ENCODE results near the gene FCER1G.

The FCER1G gene

DNA sequence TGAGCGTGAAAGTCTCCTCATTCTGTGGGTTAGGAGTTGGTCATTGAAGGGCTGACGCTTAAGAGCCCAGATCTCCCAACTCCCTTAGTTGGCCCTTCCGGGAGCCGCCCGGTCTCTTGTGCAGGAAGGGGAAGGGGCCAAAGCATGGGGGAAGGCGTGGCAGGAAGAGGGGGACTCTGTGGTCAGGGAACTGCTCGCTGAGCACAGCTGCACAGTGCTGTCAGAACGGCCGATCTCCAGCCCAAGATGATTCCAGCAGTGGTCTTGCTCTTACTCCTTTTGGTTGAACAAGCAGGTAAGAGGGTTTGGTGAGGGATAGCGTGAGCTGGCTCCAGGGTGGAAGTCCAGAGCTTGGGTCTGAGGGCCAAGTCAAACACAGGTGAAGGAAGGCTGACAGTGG is at the start of gene FCER1G:
TSS of gene FCER1G (plus strand) at position 220 of the 400 bp plus-strand sequence. CDS start at position 247, 27 bp downstream.
- no peaks in the 10 kb centered on the region for H3K27me3 Mint-ChIP-seq (ENCODE audit: low read depth)
- H3K4me3 Mint-ChIP-seq = peak within 1 kb of the TSS; percentile 51
- H3K27ac Mint-ChIP-seq = peak within 1 kb of the TSS; percentile 21
- H3K36me3 Mint-ChIP-seq (ENCODE audit: low read depth) = peaks cover 40% of the 10 kb centered on the region
- H3K9me3 Mint-ChIP-seq = no peaks in the 10 kb centered on the region
- H3K4me1 Mint-ChIP-seq (ENCODE audit: low read depth) = peaks cover 30% of the 10 kb centered on the region
- DNase-seq (ENCODE audit: low spot score) = no peak

DNA sequence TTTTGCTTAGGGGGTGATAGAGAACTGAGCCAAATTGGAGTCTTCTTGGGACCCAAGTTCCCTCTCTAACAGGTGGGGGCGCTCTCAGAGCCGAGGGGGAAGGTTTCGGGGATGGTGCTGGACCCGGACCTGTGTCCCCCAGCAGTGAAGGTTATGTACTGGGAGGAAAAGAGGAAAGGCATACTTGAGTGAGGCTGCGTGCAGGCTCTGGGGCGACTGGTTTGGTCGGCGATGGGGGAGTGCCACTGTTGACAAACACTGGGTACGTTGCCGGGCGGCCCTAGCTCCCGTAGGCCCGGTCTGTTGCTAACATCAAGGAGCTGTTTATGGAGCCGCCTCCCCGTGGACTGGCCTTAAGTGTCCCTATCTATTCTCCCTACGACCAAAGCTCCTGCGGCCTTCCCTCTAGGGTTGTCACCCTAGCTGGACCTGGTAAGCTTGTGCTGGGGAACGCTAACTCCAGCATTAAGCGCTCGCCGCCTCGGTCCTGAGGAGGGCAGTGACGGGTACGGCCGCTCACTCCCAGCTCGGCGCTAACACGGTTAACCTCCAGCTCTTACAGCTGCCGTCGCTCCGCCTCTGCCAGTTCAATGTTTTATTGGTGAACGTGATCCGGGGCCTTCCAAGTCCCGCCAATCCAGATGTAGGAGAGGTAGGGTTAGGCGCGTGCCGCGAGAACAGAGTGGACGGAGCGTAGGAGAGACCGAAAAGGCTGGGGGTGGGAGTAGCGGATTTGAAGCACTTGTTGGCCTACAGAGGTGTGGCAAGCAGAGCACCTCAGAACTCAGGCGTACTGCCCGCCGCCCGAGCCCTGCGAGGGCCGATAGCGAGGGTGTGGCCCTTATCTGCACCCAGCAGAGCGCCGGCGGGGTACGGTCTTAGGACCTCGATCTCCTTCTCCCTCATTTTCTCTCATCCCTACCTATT is 49.1 kb upstream of the FCER1G start, which contains the start of gene PPOX:
TSS of gene PPOX (plus strand) at position 685 of the 927 bp plus-strand sequence. CDS start 422 bp downstream, outside the sequence.
- Mint-ChIP-seq H3K27me3 (ENCODE audit: low read depth) (no peaks in the 10 kb centered on the region), H3K4me3 (peak within 1 kb of the TSS; percentile 93), H3K9me3 (no peaks in the 10 kb centered on the region), H3K27ac (peak within 1 kb of the TSS; percentile 99), H3K4me1 (ENCODE audit: low read depth) (peaks cover 25% of the 10 kb centered on the region), H3K36me3 (ENCODE audit: low read depth) (peaks cover 43% of the 10 kb centered on the region)
- peak; percentile 96 for DNase-seq (ENCODE audit: low spot score)

DNA sequence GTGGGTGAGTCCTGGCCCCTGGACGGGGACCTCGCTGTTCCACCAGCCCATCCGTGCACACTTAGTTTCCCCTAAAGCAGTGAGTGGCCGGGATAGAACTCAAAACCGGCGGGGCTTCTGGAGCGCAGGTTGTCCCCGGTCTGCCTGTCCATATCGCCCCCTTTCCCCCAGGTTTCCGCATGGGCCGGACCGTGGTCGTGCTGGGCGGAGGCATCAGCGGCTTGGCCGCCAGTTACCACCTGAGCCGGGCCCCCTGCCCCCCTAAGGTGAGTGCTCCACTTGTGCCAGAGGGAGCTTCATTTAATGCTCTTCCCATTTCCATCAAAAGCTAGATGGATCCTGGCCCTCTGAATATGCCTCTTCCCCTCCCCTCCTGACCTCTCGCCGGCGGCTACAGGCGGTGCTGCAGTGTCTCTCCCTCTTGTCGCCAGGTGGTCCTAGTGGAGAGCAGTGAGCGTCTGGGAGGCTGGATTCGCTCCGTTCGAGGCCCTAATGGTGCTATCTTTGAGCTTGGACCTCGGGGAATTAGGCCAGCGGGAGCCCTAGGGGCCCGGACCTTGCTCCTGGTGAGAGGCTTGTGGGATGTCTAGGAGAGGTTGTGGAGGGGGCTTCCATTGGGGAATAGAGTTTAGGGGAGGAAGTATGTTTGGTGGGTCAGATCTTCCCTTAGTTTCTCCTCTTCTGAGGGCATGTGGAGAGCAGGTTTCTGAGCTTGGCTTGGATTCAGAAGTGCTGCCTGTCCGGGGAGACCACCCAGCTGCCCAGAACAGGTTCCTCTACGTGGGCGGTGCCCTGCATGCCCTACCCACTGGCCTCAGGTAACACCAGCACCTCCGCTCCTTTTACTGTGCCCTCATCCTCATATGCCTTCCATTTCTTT is 48.2 kb upstream of the FCER1G start:
- Mint-ChIP-seq H3K4me1 (ENCODE audit: low read depth) (peaks cover 18% of the 10 kb centered on the region), H3K4me3 (peak overlapping the region; percentile 93)
- no peak for DNase-seq (ENCODE audit: low spot score)

DNA sequence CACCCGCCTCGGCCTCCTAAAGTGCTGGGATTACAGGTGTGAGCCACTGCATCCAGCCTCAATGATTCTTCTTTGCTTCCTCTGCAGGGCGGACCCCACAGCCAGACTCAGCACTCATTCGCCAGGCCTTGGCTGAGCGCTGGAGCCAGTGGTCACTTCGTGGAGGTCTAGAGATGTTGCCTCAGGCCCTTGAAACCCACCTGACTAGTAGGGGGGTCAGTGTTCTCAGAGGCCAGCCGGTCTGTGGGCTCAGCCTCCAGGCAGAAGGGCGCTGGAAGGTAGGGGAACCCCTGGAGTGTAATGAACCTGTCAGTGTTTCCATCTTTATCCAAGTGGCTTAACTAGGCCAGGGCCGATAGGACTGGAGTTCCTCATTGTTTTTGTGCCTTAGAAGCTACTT is 46.2 kb upstream of the FCER1G start:
- Mint-ChIP-seq H3K27ac (no peak overlapping the region), H3K4me1 (ENCODE audit: low read depth) (peaks cover 19% of the 10 kb centered on the region), H3K27me3 (ENCODE audit: low read depth) (no peaks in the 10 kb centered on the region), H3K9me3 (no peaks in the 10 kb centered on the region), H3K4me3 (no peak overlapping the region), H3K36me3 (ENCODE audit: low read depth) (peaks cover 48% of the 10 kb centered on the region)
- DNase-seq (ENCODE audit: low spot score) = no peak

More for the DNA sequence above, 48.2 kb upstream of the FCER1G start:
- no peaks in the 10 kb centered on the region for H3K9me3 Mint-ChIP-seq
- H3K27me3 Mint-ChIP-seq (ENCODE audit: low read depth) = no peaks in the 10 kb centered on the region
- peak overlapping the region; percentile 99 for H3K27ac Mint-ChIP-seq
- H3K36me3 Mint-ChIP-seq (ENCODE audit: low read depth) = peaks cover 44% of the 10 kb centered on the region

- Mint-ChIP-seq H3K4me1 (ENCODE audit: low read depth) (peaks cover 22% of the 10 kb centered on the region), H3K36me3 (ENCODE audit: low read depth) (peaks cover 57% of the 10 kb centered on the region), H3K27ac (no peak overlapping the region), H3K4me3 (no peak overlapping the region), H3K9me3 (no peaks in the 10 kb centered on the region), H3K27me3 (ENCODE audit: low read depth) (no peaks in the 10 kb centered on the region)
- no peak for DNase-seq (ENCODE audit: low spot score)
These were observed 43.9 kb upstream of the FCER1G start for GRCh38 chr1:161171191-161171590.

GRCh38 chr1:161171696-161172095 is 43.4 kb upstream of the FCER1G start:
- Mint-ChIP-seq H3K9me3 (no peaks in the 10 kb centered on the region), H3K27me3 (ENCODE audit: low read depth) (no peaks in the 10 kb centered on the region), H3K36me3 (ENCODE audit: low read depth) (peaks cover 59% of the 10 kb centered on the region), H3K4me1 (ENCODE audit: low read depth) (peaks cover 27% of the 10 kb centered on the region), H3K4me3 (no peak overlapping the region), H3K27ac (no peak overlapping the region)
- no peak for DNase-seq (ENCODE audit: low spot score)

- no peak for DNase-seq (ENCODE audit: low spot score)
- H3K27me3 Mint-ChIP-seq (ENCODE audit: low read depth) = no peaks in the 10 kb centered on the region
- no peak overlapping the region for H3K27ac Mint-ChIP-seq
- no peak overlapping the region for H3K4me3 Mint-ChIP-seq
- H3K9me3 Mint-ChIP-seq = no peaks in the 10 kb centered on the region
- peaks cover 62% of the 10 kb centered on the region for H3K36me3 Mint-ChIP-seq (ENCODE audit: low read depth)
- peaks cover 22% of the 10 kb centered on the region for H3K4me1 Mint-ChIP-seq (ENCODE audit: low read depth)
These were observed 42.7 kb upstream of the FCER1G start for GRCh38 chr1:161172349-161172748.

- DNase-seq (ENCODE audit: low spot score) = no peak
- H3K9me3 Mint-ChIP-seq = no peaks in the 10 kb centered on the region
- peaks cover 27% of the 10 kb centered on the region for H3K4me1 Mint-ChIP-seq (ENCODE audit: low read depth)
- H3K27me3 Mint-ChIP-seq (ENCODE audit: low read depth) = no peaks in the 10 kb centered on the region
- peaks cover 62% of the 10 kb centered on the region for H3K36me3 Mint-ChIP-seq (ENCODE audit: low read depth)
- no peak overlapping the region for H3K4me3 Mint-ChIP-seq
- no peak overlapping the region for H3K27ac Mint-ChIP-seq
These were observed 42.2 kb upstream of the FCER1G start for GRCh38 chr1:161172776-161173376.

DNA sequence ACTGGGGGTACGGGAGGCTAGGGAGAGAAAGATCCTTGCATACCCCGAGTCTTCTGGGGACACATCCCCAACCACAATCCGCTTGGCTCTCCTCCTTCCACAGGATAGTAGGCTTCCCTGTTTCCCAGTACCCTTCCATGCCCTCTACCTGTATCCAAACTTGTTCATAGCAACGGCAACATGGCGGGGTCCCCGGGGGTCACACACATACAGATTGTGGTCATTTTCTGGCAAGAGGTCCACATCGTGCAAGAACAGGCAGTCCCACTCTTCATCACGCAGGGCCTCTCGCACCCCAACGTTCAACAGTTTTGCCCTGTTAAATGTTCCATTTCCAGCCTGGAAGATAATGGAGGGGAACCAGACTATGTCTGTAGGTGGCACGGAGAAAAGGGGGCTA is 41.4 kb upstream of the FCER1G start:
- peak overlapping the region; percentile 13 for H3K27ac Mint-ChIP-seq
- DNase-seq (ENCODE audit: low spot score) = no peak
- peaks cover 58% of the 10 kb centered on the region for H3K36me3 Mint-ChIP-seq (ENCODE audit: low read depth)
- no peaks in the 10 kb centered on the region for H3K27me3 Mint-ChIP-seq (ENCODE audit: low read depth)
- peaks cover 28% of the 10 kb centered on the region for H3K4me1 Mint-ChIP-seq (ENCODE audit: low read depth)
- no peaks in the 10 kb centered on the region for H3K9me3 Mint-ChIP-seq
- H3K4me3 Mint-ChIP-seq = no peak overlapping the region

DNA sequence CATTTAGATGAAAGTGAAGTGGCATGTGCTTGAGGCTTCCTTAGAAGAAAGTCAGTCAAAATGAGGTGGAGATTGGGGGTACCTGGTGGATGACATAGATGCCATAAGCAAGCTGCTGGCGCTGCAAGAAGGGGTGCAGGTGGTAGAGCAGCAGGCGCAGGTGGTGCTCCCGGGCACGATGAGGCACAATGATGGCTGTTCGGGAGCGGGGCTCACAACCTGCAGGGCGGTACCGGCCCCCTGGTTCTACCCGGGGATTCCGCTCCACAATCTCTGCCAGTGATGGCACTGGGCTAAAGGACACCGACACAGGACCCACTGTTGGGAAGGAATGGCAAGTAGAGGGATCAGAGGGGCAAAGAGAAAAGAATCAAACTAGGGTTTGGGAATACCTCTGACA is 40.2 kb upstream of the FCER1G start:
- Mint-ChIP-seq H3K4me1 (ENCODE audit: low read depth) (peaks cover 29% of the 10 kb centered on the region), H3K4me3 (peak overlapping the region; percentile 32), H3K9me3 (no peaks in the 10 kb centered on the region), H3K27ac (peak overlapping the region; percentile 100), H3K27me3 (ENCODE audit: low read depth) (no peaks in the 10 kb centered on the region), H3K36me3 (ENCODE audit: low read depth) (peaks cover 54% of the 10 kb centered on the region)
- no peak for DNase-seq (ENCODE audit: low spot score)

- no peaks in the 10 kb centered on the region for H3K9me3 Mint-ChIP-seq
- no peak for DNase-seq (ENCODE audit: low spot score)
- peaks cover 38% of the 10 kb centered on the region for H3K4me1 Mint-ChIP-seq (ENCODE audit: low read depth)
- peaks cover 48% of the 10 kb centered on the region for H3K36me3 Mint-ChIP-seq (ENCODE audit: low read depth)
- H3K27me3 Mint-ChIP-seq (ENCODE audit: low read depth) = no peaks in the 10 kb centered on the region
- H3K27ac Mint-ChIP-seq = peak overlapping the region; percentile 100
- peak overlapping the region; percentile 100 for H3K4me3 Mint-ChIP-seq
These were observed 39.2 kb upstream of the FCER1G start for GRCh38 chr1:161175771-161176453.

DNA sequence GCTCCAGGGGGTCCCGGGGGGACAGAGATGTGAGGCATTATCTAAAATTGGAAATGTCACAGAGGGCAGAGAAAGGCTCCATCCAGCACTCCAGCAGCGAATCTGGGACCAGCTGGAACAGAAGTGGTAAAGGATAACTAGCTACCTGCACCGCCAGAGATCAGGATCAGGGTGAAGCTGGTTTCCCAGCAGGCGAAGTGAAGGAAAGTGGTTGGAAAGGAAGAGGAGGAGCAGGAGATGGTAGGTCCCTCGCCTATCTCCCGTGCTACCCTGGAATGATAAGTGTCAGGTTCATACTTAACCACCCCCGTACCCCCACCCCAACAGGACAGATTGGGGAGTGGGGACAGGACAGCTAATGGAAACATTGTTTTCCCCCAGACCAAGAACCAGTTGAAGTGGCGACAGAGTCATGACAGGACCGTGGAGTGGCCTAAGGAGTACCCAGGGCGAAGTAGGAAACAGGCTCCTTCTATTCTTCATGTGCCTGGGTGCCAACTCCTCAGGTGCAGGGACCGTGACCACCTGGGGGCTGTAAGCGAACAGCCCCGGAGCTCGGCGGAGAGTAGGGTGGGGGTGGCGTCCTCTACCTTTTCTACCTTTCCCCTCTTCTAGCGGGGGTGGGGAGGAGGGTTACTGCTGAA is 38.5 kb upstream of the FCER1G start:
- Mint-ChIP-seq H3K27me3 (ENCODE audit: low read depth) (no peaks in the 10 kb centered on the region), H3K27ac (peak overlapping the region; percentile 100), H3K4me3 (peak overlapping the region; percentile 100), H3K9me3 (no peaks in the 10 kb centered on the region), H3K36me3 (ENCODE audit: low read depth) (peaks cover 43% of the 10 kb centered on the region), H3K4me1 (ENCODE audit: low read depth) (peaks cover 41% of the 10 kb centered on the region)
- no peak for DNase-seq (ENCODE audit: low spot score)

Data from T-helper 2 cell treated with Interferon-gamma antibody and Interleukin-4, amounts not matched to agents 5 μg/mL and 100 μg/mL, for 36 hours (primary cell).